DOHH2 (cell line): ENCODE measurements around the gene IFT88.

Source experiments
- EZH2phosphoT487 ChIP-seq: fragments of 200-600 bp; sonication (generic); IDR thresholded peaks from 2 replicates; pipeline ENCODE4 v1.6.1; 2017; ENCODE audit warnings: borderline replicate concordance, mild to moderate bottlenecking, antibody characterized with exemption, low read length, moderate library complexity, mixed read lengths
- TF ChIP-seq, protein P1 (sequence below): fragments of 200-600 bp; sonication (generic); IDR thresholded peaks from one replicate; pipeline ENCODE4 v1.5.1; 2014; ENCODE audit warnings: antibody characterized with exemption, mild to moderate bottlenecking, low read depth, low read length; ENCODE audit not compliant: poor library complexity, severe bottlenecking

DNA sequence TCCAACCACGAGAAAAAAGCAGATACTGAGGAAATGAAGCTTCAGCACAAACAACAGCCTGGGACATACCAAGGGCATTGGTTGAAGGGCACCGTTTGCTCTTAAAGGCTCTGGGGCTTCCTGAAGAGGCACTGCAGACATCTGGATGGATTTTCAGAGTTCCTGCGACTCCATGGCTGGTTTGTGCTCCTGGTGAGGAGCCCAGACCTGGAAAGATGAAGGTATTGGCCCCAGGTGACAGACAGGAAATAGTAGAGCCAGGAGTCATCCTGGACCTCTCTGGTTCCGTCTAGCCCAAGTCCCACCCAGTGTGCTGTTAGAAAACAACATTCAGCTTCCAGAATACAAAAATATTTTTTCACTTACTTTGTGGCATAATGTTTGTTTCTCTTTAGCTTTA, 142.8 kb downstream of the IFT88 start:
- TF ChIP-seq, protein P1, sequence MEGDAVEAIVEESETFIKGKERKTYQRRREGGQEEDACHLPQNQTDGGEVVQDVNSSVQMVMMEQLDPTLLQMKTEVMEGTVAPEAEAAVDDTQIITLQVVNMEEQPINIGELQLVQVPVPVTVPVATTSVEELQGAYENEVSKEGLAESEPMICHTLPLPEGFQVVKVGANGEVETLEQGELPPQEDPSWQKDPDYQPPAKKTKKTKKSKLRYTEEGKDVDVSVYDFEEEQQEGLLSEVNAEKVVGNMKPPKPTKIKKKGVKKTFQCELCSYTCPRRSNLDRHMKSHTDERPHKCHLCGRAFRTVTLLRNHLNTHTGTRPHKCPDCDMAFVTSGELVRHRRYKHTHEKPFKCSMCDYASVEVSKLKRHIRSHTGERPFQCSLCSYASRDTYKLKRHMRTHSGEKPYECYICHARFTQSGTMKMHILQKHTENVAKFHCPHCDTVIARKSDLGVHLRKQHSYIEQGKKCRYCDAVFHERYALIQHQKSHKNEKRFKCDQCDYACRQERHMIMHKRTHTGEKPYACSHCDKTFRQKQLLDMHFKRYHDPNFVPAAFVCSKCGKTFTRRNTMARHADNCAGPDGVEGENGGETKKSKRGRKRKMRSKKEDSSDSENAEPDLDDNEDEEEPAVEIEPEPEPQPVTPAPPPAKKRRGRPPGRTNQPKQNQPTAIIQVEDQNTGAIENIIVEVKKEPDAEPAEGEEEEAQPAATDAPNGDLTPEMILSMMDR = no peak
- TF ChIP-seq EZH2phosphoT487 = no peak
